GM23338 (cell line): ENCODE results near the gene MICAL2. TPM values are rescaled to one million over a fixed set of nuclear protein-coding genes. Genes with fewer than 3 reads are reported as not detected.

ENCODE experiments used
- ATAC-seq: fragments of 200-7000 bp; cut with Tn5 transposase; 3 replicates; pipeline ENCODE4 v1.9.1; 2020
- DNase-seq: peaks from one replicate; pipeline ENCODE4 v3.0.0-alpha.2; 2015; ENCODE audit warnings: low spot score
- H2AFZ ChIP-seq: fragments of 200-600 bp; sonication (generic); 2 replicates; pipeline ENCODE4 v1.8.0; 2016; ENCODE audit warnings: antibody characterized with exemption, mild to moderate bottlenecking, moderate library complexity
- H3F3A ChIP-seq: fragments of 200-600 bp; sonication (generic); replicated peaks from 2 replicates; pipeline ENCODE4 v1.8.0; 2017; ENCODE audit warnings: antibody characterized with exemption, mixed run types, low read depth
- H3K27ac ChIP-seq: fragments of 200-600 bp; sonication (generic); 2 replicates; pipeline ENCODE4 v1.6.1; 2016; ENCODE audit warnings: low read depth
- H3K27me3 ChIP-seq: fragments of 200-600 bp; sonication (generic); 2 replicates; pipeline ENCODE4 v1.8.0; 2016; ENCODE audit warnings: mild to moderate bottlenecking, mixed run types, moderate library complexity; ENCODE audit not compliant: insufficient read depth
- H3K36me3 ChIP-seq: fragments of 200-600 bp; sonication (generic); 2 replicates; pipeline ENCODE4 v1.8.0; 2016; ENCODE audit warnings: mild to moderate bottlenecking; ENCODE audit not compliant: insufficient read depth
- H3K4me1 ChIP-seq: fragments of 200-600 bp; sonication (generic); 2 replicates; pipeline ENCODE4 v1.8.0; 2016; ENCODE audit warnings: mild to moderate bottlenecking, moderate library complexity; ENCODE audit not compliant: insufficient read depth
- H3K4me2 ChIP-seq: fragments of 200-600 bp; sonication (generic); 2 replicates; pipeline ENCODE4 v1.7.1; 2017; ENCODE audit warnings: mixed run types
- H3K4me3 ChIP-seq: fragments of 200-600 bp; sonication (generic); 2 replicates; pipeline ENCODE4 v1.6.1; 2016; ENCODE audit warnings: mixed run types
- H3K79me2 ChIP-seq: fragments of 200-600 bp; sonication (generic); replicated peaks from 2 replicates; pipeline ENCODE4 v1.8.0; 2017; ENCODE audit warnings: mild to moderate bottlenecking; ENCODE audit not compliant: insufficient read depth
- H3K9me2 ChIP-seq: fragments of 200-600 bp; sonication (generic); 2 replicates; pipeline ENCODE4 v1.8.0; 2017; ENCODE audit not compliant: insufficient read depth
- H4K20me1 ChIP-seq: fragments of 200-600 bp; sonication (generic); replicated peaks from 2 replicates; pipeline ENCODE4 v1.8.0; 2017; ENCODE audit warnings: mild to moderate bottlenecking; ENCODE audit not compliant: insufficient read depth
- H3K27ac Mint-ChIP-seq: 2 replicates; pipeline ENCODE4 v1.8.0; 2020; ENCODE audit warnings: inconsistent platforms, mild to moderate bottlenecking, moderate library complexity, mixed read lengths
- H3K27me3 Mint-ChIP-seq: 3 replicates; pipeline ENCODE4 v1.8.0; 2022; ENCODE audit warnings: low read depth, mild to moderate bottlenecking, moderate library complexity, mixed read lengths, inconsistent platforms; ENCODE audit not compliant: insufficient read depth, poor library complexity
- H3K36me3 Mint-ChIP-seq: 3 replicates; pipeline ENCODE4 v1.8.0; 2021; ENCODE audit warnings: low read depth, mild to moderate bottlenecking, inconsistent platforms, moderate library complexity, mixed read lengths
- H3K4me1 Mint-ChIP-seq: 3 replicates; pipeline ENCODE4 v1.8.0; 2020; ENCODE audit warnings: mild to moderate bottlenecking, inconsistent platforms, mixed read lengths
- H3K4me3 Mint-ChIP-seq: 3 replicates; pipeline ENCODE4 v1.8.0; 2021; ENCODE audit warnings: moderate library complexity, mild to moderate bottlenecking, inconsistent platforms, mixed read lengths
- H3K9me3 Mint-ChIP-seq: 3 replicates; pipeline ENCODE4 v1.8.0; 2020; ENCODE audit warnings: moderate library complexity, mild to moderate bottlenecking, inconsistent platforms, mixed read lengths
- CREB1 ChIP-seq: fragments of 250-450 bp; sonication (Bioruptor Pico); IDR thresholded peaks from 2 replicates; pipeline ENCODE4 v1.5.0; 2020; ENCODE audit warnings: low read depth, mild to moderate bottlenecking, moderate library complexity
- EZH2 ChIP-seq: fragments of 200-600 bp; sonication (generic); IDR thresholded peaks from one replicate; pipeline ENCODE4 v1.8.0; 2017; ENCODE audit warnings: antibody characterized with exemption, mild to moderate bottlenecking, low read depth; ENCODE audit not compliant: unreplicated experiment
- EZH2phosphoT487 ChIP-seq: fragments of 200-600 bp; sonication (generic); IDR thresholded peaks from one replicate; pipeline ENCODE4 v1.8.1; 2018; ENCODE audit warnings: antibody characterized with exemption; ENCODE audit not compliant: unreplicated experiment
- JUNB ChIP-seq: IDR thresholded peaks from one replicate; pipeline ENCODE4 v1.6.1; 2016; ENCODE audit warnings: antibody characterized with exemption; ENCODE audit not compliant: unreplicated experiment
- NANOG ChIP-seq: IDR thresholded peaks from 2 replicates; pipeline ENCODE4 v1.6.1; 2016; ENCODE audit warnings: antibody characterized with exemption, borderline replicate concordance
- POLR2AphosphoS5 ChIP-seq: IDR thresholded peaks from 2 replicates; pipeline ENCODE4 v1.6.1; 2016; ENCODE audit warnings: antibody characterized with exemption, low read depth
- STAT1 ChIP-seq: IDR thresholded peaks from one replicate; pipeline ENCODE4 v1.6.1; 2016; ENCODE audit warnings: antibody characterized with exemption; ENCODE audit not compliant: unreplicated experiment
- ZNF114 ChIP-seq: fragments of 250-450 bp; sonication (Bioruptor Pico); IDR thresholded peaks from 2 replicates; pipeline ENCODE4 v1.5.0; 2020; ENCODE audit warnings: mild to moderate bottlenecking, moderate library complexity
- ZNF331 ChIP-seq: fragments of 250-450 bp; sonication (Bioruptor Pico); IDR thresholded peaks from 2 replicates; pipeline ENCODE4 v1.5.0; 2020; ENCODE audit warnings: low read depth, mild to moderate bottlenecking, moderate library complexity
- polyA plus RNA-seq: library from polyadenylated mRNA; unstranded; fragments of >200 nt; fragmentation: Nextera tagmentation; extraction: Ambion mirVana; gene quantifications from 2 replicates; pipeline ENCODE4 v1.2.1, GENCODE V29; 2016
- total RNA-seq: library from RNA; depleted of rRNA; stranded (reverse); fragments of >200 nt; shearing (Covaris generic); gene quantifications from 2 replicates; pipeline ENCODE4 v1.2.3, GENCODE V29; 2014
- TF ChIP-seq, protein P1 (sequence below): IDR thresholded peaks from one replicate; pipeline ENCODE4 v1.6.1; 2018; ENCODE audit warnings: antibody characterized with exemption; ENCODE audit not compliant: unreplicated experiment
- TF ChIP-seq, protein P2 (sequence below), 2 experiments: fragments of 200-600 bp in 1 of 2; sonication (generic) in 1 of 2; conservative IDR thresholded peaks; 2 replicates each; pipeline versions ENCODE4 v1.5.1 to v1.6.1; 2016 to 2017; ENCODE audit warnings: antibody characterized with exemption in 2 of 2, low read depth in 2 of 2, mild to moderate bottlenecking in 2 of 2, moderate library complexity in 1 of 2
- TF ChIP-seq, protein P3 (sequence below): fragments of 250-450 bp; sonication (Bioruptor Pico); IDR thresholded peaks from 2 replicates; pipeline ENCODE4 v1.5.0; 2020; ENCODE audit warnings: mild to moderate bottlenecking, moderate library complexity
- TF ChIP-seq, protein P4 (sequence below): IDR thresholded peaks from 2 replicates; pipeline ENCODE4 v1.6.1; 2016; ENCODE audit warnings: antibody characterized with exemption

The MICAL2 gene
- total and polyA plus RNA-seq, 2 experiments from 2014 or later = 0.66 to 1.4 TPM

DNA sequence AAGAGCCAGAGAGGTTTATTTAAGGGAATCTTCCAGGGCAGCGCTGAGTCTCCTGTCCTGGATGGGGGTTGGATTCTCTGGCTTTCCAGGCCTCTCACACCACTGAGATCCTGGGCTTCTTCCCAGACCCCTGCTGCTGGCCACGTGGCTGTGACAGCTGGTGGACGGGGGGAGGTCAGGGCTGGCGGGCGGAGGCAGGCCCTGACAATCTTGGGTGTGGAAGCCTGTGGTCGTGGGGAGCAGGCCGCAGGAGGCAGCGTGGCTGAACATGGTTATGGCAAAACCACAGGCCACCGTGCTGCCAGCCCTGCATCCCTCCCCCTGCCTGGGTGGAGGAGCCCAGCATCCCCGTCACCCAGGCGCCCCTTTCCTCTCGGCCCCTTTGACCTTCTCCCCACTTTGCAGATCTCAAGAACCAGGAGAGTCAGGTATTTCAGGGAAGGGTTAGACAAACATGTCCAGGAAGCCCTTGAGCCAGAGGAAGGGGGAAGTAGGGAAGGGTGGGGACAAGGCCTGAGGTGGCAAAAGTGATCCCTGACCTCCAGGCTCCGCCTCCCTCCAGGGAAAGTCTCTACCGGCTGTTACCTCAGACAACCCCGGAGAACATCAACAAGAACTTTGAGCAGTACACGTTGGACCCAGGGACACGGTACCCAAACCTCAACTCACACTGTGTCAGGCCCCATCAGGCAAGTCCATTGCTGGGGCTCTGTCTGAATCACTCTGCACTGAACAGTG lies 111.8 kb downstream of the MICAL2 start:
- Mint-ChIP-seq H3K9me3 (no peaks in the 10 kb centered on the region; the same call in 2 of the 3 replicates), H3K4me1 (no peaks in the 10 kb centered on the region), H3K27me3 (peaks cover 7% of the 10 kb centered on the region), H3K27ac (no peak overlapping the region), H3K4me3 (no peak overlapping the region), H3K36me3 (no peaks in the 10 kb centered on the region)
- Histone ChIP-seq H3K36me3 (no peaks in the 10 kb centered on the region), H3K9me2 (no peaks in the 10 kb centered on the region), H2AFZ (no peak overlapping the region), H3K4me3 (no peak overlapping the region), H3K4me2 (no peak overlapping the region), H3K4me1 (no peaks in the 10 kb centered on the region), H3K27me3 (no peaks in the 10 kb centered on the region), H4K20me1 (no peaks in the 10 kb centered on the region), H3F3A (no peaks in the 10 kb centered on the region), H3K79me2 (no peaks in the 10 kb centered on the region), H3K27ac (no peak overlapping the region)
- no peak for DNase-seq
- ATAC-seq = no peak
- no peak for TF ChIP-seq NANOG
- no peak for TF ChIP-seq EZH2
- TF ChIP-seq, protein P1, sequence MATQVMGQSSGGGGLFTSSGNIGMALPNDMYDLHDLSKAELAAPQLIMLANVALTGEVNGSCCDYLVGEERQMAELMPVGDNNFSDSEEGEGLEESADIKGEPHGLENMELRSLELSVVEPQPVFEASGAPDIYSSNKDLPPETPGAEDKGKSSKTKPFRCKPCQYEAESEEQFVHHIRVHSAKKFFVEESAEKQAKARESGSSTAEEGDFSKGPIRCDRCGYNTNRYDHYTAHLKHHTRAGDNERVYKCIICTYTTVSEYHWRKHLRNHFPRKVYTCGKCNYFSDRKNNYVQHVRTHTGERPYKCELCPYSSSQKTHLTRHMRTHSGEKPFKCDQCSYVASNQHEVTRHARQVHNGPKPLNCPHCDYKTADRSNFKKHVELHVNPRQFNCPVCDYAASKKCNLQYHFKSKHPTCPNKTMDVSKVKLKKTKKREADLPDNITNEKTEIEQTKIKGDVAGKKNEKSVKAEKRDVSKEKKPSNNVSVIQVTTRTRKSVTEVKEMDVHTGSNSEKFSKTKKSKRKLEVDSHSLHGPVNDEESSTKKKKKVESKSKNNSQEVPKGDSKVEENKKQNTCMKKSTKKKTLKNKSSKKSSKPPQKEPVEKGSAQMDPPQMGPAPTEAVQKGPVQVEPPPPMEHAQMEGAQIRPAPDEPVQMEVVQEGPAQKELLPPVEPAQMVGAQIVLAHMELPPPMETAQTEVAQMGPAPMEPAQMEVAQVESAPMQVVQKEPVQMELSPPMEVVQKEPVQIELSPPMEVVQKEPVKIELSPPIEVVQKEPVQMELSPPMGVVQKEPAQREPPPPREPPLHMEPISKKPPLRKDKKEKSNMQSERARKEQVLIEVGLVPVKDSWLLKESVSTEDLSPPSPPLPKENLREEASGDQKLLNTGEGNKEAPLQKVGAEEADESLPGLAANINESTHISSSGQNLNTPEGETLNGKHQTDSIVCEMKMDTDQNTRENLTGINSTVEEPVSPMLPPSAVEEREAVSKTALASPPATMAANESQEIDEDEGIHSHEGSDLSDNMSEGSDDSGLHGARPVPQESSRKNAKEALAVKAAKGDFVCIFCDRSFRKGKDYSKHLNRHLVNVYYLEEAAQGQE = no peak
- TF ChIP-seq, protein P2, sequence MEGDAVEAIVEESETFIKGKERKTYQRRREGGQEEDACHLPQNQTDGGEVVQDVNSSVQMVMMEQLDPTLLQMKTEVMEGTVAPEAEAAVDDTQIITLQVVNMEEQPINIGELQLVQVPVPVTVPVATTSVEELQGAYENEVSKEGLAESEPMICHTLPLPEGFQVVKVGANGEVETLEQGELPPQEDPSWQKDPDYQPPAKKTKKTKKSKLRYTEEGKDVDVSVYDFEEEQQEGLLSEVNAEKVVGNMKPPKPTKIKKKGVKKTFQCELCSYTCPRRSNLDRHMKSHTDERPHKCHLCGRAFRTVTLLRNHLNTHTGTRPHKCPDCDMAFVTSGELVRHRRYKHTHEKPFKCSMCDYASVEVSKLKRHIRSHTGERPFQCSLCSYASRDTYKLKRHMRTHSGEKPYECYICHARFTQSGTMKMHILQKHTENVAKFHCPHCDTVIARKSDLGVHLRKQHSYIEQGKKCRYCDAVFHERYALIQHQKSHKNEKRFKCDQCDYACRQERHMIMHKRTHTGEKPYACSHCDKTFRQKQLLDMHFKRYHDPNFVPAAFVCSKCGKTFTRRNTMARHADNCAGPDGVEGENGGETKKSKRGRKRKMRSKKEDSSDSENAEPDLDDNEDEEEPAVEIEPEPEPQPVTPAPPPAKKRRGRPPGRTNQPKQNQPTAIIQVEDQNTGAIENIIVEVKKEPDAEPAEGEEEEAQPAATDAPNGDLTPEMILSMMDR (conservative IDR thresholded peaks at IDR 0.05; ENCODE audit: low read depth in 2 of 2) = no peak
- no peak for TF ChIP-seq STAT1
- TF ChIP-seq ZNF331 (CRISPR knock-in tag) = no peak
- no peak for TF ChIP-seq EZH2phosphoT487
- no peak for TF ChIP-seq ZNF114 (CRISPR knock-in tag)
- TF ChIP-seq POLR2AphosphoS5 = no peak
- TF ChIP-seq, protein P3, sequence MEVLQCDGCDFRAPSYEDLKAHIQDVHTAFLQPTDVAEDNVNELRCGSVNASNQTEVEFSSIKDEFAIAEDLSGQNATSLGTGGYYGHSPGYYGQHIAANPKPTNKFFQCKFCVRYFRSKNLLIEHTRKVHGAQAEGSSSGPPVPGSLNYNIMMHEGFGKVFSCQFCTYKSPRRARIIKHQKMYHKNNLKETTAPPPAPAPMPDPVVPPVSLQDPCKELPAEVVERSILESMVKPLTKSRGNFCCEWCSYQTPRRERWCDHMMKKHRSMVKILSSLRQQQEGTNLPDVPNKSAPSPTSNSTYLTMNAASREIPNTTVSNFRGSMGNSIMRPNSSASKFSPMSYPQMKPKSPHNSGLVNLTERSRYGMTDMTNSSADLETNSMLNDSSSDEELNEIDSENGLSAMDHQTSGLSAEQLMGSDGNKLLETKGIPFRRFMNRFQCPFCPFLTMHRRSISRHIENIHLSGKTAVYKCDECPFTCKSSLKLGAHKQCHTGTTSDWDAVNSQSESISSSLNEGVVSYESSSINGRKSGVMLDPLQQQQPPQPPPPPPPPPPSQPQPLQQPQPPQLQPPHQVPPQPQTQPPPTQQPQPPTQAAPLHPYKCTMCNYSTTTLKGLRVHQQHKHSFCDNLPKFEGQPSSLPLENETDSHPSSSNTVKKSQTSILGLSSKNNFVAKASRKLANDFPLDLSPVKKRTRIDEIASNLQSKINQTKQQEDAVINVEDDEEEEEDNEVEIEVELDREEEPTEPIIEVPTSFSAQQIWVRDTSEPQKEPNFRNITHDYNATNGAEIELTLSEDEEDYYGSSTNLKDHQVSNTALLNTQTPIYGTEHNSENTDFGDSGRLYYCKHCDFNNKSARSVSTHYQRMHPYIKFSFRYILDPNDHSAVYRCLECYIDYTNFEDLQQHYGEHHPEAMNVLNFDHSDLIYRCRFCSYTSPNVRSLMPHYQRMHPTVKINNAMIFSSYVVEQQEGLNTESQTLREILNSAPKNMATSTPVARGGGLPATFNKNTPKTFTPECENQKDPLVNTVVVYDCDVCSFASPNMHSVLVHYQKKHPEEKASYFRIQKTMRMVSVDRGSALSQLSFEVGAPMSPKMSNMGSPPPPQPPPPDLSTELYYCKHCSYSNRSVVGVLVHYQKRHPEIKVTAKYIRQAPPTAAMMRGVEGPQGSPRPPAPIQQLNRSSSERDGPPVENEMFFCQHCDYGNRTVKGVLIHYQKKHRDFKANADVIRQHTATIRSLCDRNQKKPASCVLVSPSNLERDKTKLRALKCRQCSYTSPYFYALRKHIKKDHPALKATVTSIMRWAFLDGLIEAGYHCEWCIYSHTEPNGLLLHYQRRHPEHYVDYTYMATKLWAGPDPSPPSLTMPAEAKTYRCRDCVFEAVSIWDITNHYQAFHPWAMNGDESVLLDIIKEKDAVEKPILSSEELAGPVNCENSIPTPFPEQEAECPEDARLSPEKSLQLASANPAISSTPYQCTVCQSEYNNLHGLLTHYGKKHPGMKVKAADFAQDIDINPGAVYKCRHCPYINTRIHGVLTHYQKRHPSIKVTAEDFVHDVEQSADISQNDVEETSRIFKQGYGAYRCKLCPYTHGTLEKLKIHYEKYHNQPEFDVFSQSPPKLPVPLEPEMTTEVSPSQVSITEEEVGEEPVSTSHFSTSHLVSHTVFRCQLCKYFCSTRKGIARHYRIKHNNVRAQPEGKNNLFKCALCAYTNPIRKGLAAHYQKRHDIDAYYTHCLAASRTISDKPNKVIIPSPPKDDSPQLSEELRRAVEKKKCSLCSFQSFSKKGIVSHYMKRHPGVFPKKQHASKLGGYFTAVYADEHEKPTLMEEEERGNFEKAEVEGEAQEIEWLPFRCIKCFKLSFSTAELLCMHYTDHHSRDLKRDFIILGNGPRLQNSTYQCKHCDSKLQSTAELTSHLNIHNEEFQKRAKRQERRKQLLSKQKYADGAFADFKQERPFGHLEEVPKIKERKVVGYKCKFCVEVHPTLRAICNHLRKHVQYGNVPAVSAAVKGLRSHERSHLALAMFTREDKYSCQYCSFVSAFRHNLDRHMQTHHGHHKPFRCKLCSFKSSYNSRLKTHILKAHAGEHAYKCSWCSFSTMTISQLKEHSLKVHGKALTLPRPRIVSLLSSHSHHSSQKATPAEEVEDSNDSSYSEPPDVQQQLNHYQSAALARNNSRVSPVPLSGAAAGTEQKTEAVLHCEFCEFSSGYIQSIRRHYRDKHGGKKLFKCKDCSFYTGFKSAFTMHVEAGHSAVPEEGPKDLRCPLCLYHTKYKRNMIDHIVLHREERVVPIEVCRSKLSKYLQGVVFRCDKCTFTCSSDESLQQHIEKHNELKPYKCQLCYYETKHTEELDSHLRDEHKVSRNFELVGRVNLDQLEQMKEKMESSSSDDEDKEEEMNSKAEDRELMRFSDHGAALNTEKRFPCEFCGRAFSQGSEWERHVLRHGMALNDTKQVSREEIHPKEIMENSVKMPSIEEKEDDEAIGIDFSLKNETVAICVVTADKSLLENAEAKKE (CRISPR knock-in tag) = no peak
- no peak for TF ChIP-seq JUNB
- TF ChIP-seq CREB1 = no peak
- TF ChIP-seq, protein P4, sequence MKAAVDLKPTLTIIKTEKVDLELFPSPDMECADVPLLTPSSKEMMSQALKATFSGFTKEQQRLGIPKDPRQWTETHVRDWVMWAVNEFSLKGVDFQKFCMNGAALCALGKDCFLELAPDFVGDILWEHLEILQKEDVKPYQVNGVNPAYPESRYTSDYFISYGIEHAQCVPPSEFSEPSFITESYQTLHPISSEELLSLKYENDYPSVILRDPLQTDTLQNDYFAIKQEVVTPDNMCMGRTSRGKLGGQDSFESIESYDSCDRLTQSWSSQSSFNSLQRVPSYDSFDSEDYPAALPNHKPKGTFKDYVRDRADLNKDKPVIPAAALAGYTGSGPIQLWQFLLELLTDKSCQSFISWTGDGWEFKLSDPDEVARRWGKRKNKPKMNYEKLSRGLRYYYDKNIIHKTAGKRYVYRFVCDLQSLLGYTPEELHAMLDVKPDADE = no peak
